Activated CD4-positive, alpha-beta T cell treated with anti-CD3 and anti-CD28 coated beads for 24 hours (primary cell): ENCODE results near the gene TMEM52B.
"Not testable (repeated sequence)": the region's sequence is repeated elsewhere in the genome, so short reads cannot be mapped to it uniquely, and the experiment has no call there.

Experiments used
- DNase-seq, 2 donors: peaks; one replicate each; pipeline ENCODE4 v3.0.0-alpha.2; 2020; ENCODE audit warnings: low read depth in 2 of 2

Gene TMEM52B

GRCh38 chr12:10171973-10172728 is 6.7 kb upstream of the TMEM52B start, which contains the start of gene OLR1:
Gene OLR1 (minus strand): TSS chr12:10172132. CDS start chr12:10172077, 55 bp downstream.
- no peak for DNase-seq

- DNase-seq: no peak
Measured at GRCh38 chr12:10174986-10175614, 3.7 kb upstream of the TMEM52B start.

- DNase-seq: no peak
Measured at GRCh38 chr12:10175846-10176636, 2.8 kb upstream of the TMEM52B start.

GRCh38 chr12:10179776-10180181 is 947 bp downstream of the TMEM52B start:
- no peak for DNase-seq

GRCh38 chr12:10182354-10183049 is 3.7 kb downstream of the TMEM52B start:
- DNase-seq: no peak

GRCh38 chr12:10184261-10184843 is 5.5 kb downstream of the TMEM52B start:
- no peak for DNase-seq

- DNase-seq: no peak
Measured at GRCh38 chr12:10186299-10186698, 7.5 kb downstream of the TMEM52B start.

GRCh38 chr12:10186958-10187357 is 8.1 kb downstream of the TMEM52B start:
- not testable (repeated sequence) for DNase-seq

- DNase-seq: no peak
Measured at GRCh38 chr12:10189653-10190052, 10.8 kb downstream of the TMEM52B start.

- peak; percentile 20 to 25 for DNase-seq
Measured at GRCh38 chr12:10190558-10191388, 11.9 kb downstream of the TMEM52B start.

- no peak for DNase-seq
Measured at GRCh38 chr12:10191865-10192264, 13.0 kb downstream of the TMEM52B start.

GRCh38 chr12:10194160-10194670 is 15.4 kb downstream of the TMEM52B start:
- no peak for DNase-seq

GRCh38 chr12:10196210-10196609 is 17.4 kb downstream of the TMEM52B start:
- DNase-seq: no peak

GRCh38 chr12:10197879-10198278 is 19.0 kb downstream of the TMEM52B start:
- DNase-seq: no peak

- DNase-seq: not testable (repeated sequence)
Measured at GRCh38 chr12:10204495-10204894, 25.7 kb downstream of the TMEM52B start.

GRCh38 chr12:10205220-10205807 is 26.5 kb downstream of the TMEM52B start:
- no peak for DNase-seq

- no peak for DNase-seq
Measured at GRCh38 chr12:10207136-10207535, 28.3 kb downstream of the TMEM52B start.

- DNase-seq: no peak
Measured at GRCh38 chr12:10210225-10210624, 31.4 kb downstream of the TMEM52B start.

GRCh38 chr12:10211101-10211939 is 32.5 kb downstream of the TMEM52B start:
- DNase-seq: no peak
